Measurements from ENCODE around the gene ODAPH. TPM values are rescaled to one million over a fixed set of nuclear protein-coding genes. Genes with fewer than 3 reads are reported as not detected.

The ODAPH gene
- total and polyA plus RNA-seq, 2 of the 4 experiments (the other 2 are of a cell fraction), result not detected

DNA sequence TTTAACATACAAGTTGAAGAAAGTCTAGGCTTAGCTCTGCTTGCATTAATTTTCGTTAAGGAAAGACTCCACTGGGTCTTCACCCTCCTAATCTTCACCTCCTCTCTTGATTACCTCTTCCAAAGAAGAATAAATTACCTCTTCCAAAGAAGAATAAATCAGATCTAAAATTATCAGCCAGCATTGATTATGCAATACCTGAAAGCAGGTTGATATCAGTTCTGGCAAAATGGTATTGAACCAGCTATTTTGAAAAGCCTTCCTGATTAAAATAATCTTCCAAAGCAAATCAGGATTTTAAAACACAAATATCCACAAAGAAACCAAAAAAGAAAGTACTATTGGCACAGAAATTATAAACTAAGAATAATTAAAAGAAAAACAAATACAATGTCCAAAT, 37.5 kb downstream of the ODAPH start:
- H3K9me3 ChIP-seq (ENCODE audit: control insufficient read depth, insufficient read depth, low read length), result no peaks in the 10 kb centered on the region
- no peaks in the 10 kb centered on the region for H3K36me3 ChIP-seq (ENCODE audit: control insufficient read depth, insufficient read depth, low read length)
- no peaks in the 10 kb centered on the region for H3K9me1 ChIP-seq (ENCODE audit: insufficient read depth, low read length)
- no CpG with 5 or more reads among the region's 1 CpG for WGBS, 2 experiments (ENCODE audit: extremely low coverage in 2 of 2, insufficient read length in 1 of 2)
- H2BK15ac ChIP-seq (ENCODE audit: low read depth, low read length), result no peak overlapping the region
- BruUV-seq (replicated peaks), result no TSS peak
- H2BK20ac ChIP-seq (ENCODE audit: low read depth, low read length), result no peak overlapping the region
- in situ Hi-C loops (cut with MboI; ENCODE audit: low sequenced_read_pairs), result no loop called here
- H2AK5ac ChIP-seq (ENCODE audit: low read depth, low read length), result no peak overlapping the region
- H4K91ac ChIP-seq (ENCODE audit: insufficient read depth, low read depth, low read length), result no peak overlapping the region
- no peak overlapping the region for H3K23ac ChIP-seq (ENCODE audit: low read depth, low read length)
- no peak overlapping the region for H2AFZ ChIP-seq (replicated peaks; ENCODE audit: low read length, poor library complexity)
- no peak overlapping the region for H3K4ac ChIP-seq (ENCODE audit: low read depth, low read length)
- no peak overlapping the region for H2BK120ac ChIP-seq (ENCODE audit: low read depth, low read length)
- no peak overlapping the region for H3K14ac ChIP-seq (replicated peaks; ENCODE audit: low read depth, low read length)
- H4K20me1 ChIP-seq (ENCODE audit: insufficient read depth, low read length), result no peaks in the 10 kb centered on the region
- H4K8ac ChIP-seq (ENCODE audit: low read depth in 2 of 2, low read length in 2 of 2), result no peak overlapping the region
- TF ChIP-seq RAD21 (IDR thresholded peaks at IDR 0.05; ENCODE audit: low read length) (no peak), MAZ (IDR thresholded peaks at IDR 0.05; ENCODE audit: borderline replicate concordance, low read depth, low read length) (no peak), RCOR1 (IDR thresholded peaks at IDR 0.05; ENCODE audit: insufficient replicate concordance, low read length) (no peak), FOS (IDR thresholded peaks at IDR 0.05; ENCODE audit: low read depth, low read length) (no peak), POLR2A (IDR thresholded peaks at IDR 0.05; ENCODE audit: low read depth, low read length) (no peak), CEBPB (IDR thresholded peaks at IDR 0.05; ENCODE audit: low read depth, low read length) (peak; percentile 72), BHLHE40 (IDR thresholded peaks at IDR 0.05; ENCODE audit: low read depth, low read length) (no peak)
- TF ChIP-seq, protein P1, sequence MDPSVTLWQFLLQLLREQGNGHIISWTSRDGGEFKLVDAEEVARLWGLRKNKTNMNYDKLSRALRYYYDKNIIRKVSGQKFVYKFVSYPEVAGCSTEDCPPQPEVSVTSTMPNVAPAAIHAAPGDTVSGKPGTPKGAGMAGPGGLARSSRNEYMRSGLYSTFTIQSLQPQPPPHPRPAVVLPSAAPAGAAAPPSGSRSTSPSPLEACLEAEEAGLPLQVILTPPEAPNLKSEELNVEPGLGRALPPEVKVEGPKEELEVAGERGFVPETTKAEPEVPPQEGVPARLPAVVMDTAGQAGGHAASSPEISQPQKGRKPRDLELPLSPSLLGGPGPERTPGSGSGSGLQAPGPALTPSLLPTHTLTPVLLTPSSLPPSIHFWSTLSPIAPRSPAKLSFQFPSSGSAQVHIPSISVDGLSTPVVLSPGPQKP (IDR thresholded peaks at IDR 0.05; ENCODE audit: borderline replicate concordance, low read depth, low read length), result no peak
- H3K18ac ChIP-seq (ENCODE audit: low read depth, low read length), result no peak overlapping the region
- H3K4me1 ChIP-seq (ENCODE audit: control insufficient read depth, insufficient read depth, low read length), result no peaks in the 10 kb centered on the region
- H3K27me3 ChIP-seq (ENCODE audit: control insufficient read depth, insufficient read depth, low read length), result peaks cover 6% of the 10 kb centered on the region
- POLR2A ChIA-PET (ENCODE audit: unreplicated experiment), result no interaction called here
- H3K27ac ChIP-seq (ENCODE audit: insufficient read depth, low read length), result no peak overlapping the region
- H3K4me3 ChIP-seq (ENCODE audit: insufficient read depth, low read depth, low read length), result no peak overlapping the region
- DNase-seq (no peak), ATAC-seq (ENCODE audit: low read depth) (no peak)
- H3K79me1 ChIP-seq (ENCODE audit: low read depth in 1 of 2, low read length in 2 of 2), result no peaks in the 10 kb centered on the region
- H3K9ac ChIP-seq (ENCODE audit: low read depth, low read length), result no peak overlapping the region
- no peak overlapping the region for H2AK9ac ChIP-seq (replicated peaks; ENCODE audit: low read depth, low read length, poor library complexity)
- H4K5ac ChIP-seq (ENCODE audit: low read depth, low read length), result no peak overlapping the region
- H3K56ac ChIP-seq (ENCODE audit: extremely low read depth, insufficient read depth, low read length), result no peak overlapping the region
- dilution Hi-C loops (cut with HindIII; ENCODE audit: low sequenced_read_pairs, unreplicated experiment), result no loop called here
- CTCF ChIA-PET, result interaction anchor here (1.0 to 1.1 kb wide), 2 partner anchors 10 to 130 kb away, joined by 3 to 4 read pairs; no protein-coding TSS in a partner anchor
- H2BK5ac ChIP-seq (ENCODE audit: low read depth, low read length, poor library complexity, severe bottlenecking), result no peak overlapping the region
- intact Hi-C loops (cut with micrococcal nuclease), result no loop called here
- H3K4me2 ChIP-seq (ENCODE audit: low read depth, low read length), result no peak overlapping the region
